SK-N-MC (cell line): ENCODE measurements around the gene INPP5D.

Experiments used
- DNase-seq: peaks from one replicate; pipeline ENCODE4 v3.0.0-alpha.2; 2011; ENCODE audit warnings: low read depth, low spot score
- H3K27ac ChIP-seq: fragments of 200-600 bp; sonication (generic); 2 replicates; pipeline ENCODE4 v1.5.1; 2016; ENCODE audit warnings: mixed run types
- H3K36me3 ChIP-seq: fragments of 200-600 bp; sonication (generic); 2 replicates; pipeline ENCODE4 v1.6.1; 2017; ENCODE audit warnings: antibody characterized with exemption, low read length, mixed read lengths; ENCODE audit not compliant: insufficient read depth
- H3K4me3 ChIP-seq: fragments of 200-600 bp; sonication (generic); 2 replicates; pipeline ENCODE4 v1.5.1; 2016
- H3K9ac ChIP-seq: fragments of 200-600 bp; sonication (generic); 2 replicates; pipeline ENCODE4 v1.8.0; 2017; ENCODE audit warnings: mixed run types, mixed read lengths; ENCODE audit not compliant: insufficient read length
- H3K9me3 ChIP-seq: fragments of 200-600 bp; sonication (generic); 2 replicates; pipeline ENCODE4 v1.6.1; 2017; ENCODE audit warnings: low read depth, mild to moderate bottlenecking, antibody characterized with exemption, low read length, moderate library complexity, mixed read lengths
- EZH2 ChIP-seq: fragments of 200-600 bp; sonication (generic); IDR thresholded peaks from one replicate; pipeline ENCODE4 v1.6.1; 2017; ENCODE audit warnings: antibody characterized with exemption
- FOXP2 ChIP-seq: optimal IDR thresholded peaks from 2 replicates; pipeline ENCODE3; 2011; ENCODE audit warnings: mild to moderate bottlenecking, moderate library complexity; ENCODE audit not compliant: insufficient read depth; ENCODE audit errors: extremely low read length, control extremely low read depth
- POLR2AphosphoS5 ChIP-seq: IDR thresholded peaks from 2 replicates; pipeline ENCODE4 v1.6.1; 2012; ENCODE audit warnings: mild to moderate bottlenecking, low read depth, low read length, borderline replicate concordance

INPP5D gene

DNA sequence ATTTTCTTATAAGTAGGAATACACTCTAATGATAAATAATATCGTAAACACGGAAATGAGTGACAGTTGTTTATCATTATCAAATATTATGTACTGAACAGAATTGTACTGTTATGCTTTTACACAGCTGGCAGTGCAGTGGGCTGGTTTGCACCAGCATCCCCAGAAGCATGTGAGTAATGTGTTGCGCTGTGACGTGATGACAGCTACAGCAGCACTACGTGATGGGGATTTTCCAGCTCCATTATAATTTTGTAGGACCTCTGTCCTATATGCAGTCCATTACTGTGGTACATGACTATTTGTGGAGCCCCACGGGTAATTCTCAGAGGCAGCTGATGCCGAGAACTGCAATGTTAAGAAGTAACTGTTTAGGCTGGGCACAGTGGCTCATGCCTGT is 114.0 kb downstream of the INPP5D start:
- no peaks in the 10 kb centered on the region for H3K36me3 ChIP-seq

DNA sequence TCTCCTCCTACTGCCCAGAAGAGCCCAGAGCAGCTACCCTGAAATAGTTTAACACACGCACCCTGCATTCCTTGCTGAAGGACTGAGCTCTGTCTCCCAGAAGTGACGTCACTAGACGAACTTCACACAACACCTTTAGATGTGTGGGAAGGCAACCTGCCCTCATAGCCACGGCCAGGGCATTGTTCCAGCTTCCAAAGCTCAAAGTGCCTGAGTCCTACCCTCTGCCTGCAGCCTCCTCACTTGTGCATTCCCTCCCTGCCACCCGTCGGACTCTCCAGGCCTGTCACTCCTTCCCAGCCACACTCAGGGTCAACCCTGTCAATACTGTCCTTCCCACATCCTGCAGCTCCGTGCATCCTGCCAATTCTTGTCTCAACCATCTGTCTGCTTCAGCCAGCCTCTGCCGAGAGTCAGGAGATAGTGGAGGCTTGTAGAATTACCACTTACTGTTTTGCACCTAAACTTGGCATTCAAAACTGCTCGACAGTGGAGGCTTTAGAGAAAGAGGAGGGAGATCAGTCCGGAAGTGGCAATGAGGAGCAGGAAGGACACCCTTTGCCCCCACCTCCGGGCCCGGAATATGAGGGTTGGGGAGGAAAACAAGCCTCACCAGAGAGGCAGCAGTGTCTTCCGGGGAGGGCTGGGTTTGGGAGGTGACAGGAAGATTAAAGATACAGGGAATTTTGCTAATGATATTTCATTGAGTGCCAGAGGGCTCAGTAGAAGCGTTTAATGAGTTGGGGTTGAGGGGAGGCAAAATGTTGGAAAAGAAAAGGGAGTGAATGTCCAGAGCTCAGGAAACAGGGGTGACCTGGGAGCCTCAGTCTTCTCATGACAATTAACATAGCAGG is 119.1 kb downstream of the INPP5D start:
- no peak overlapping the region for H3K27ac ChIP-seq
- TF ChIP-seq POLR2AphosphoS5 = no peak
- no peak for TF ChIP-seq EZH2
- TF ChIP-seq FOXP2 = no peak
- H3K9me3 ChIP-seq = no peaks in the 10 kb centered on the region
- no peak overlapping the region for H3K4me3 ChIP-seq
- no peak overlapping the region for H3K9ac ChIP-seq
- no peaks in the 10 kb centered on the region for H3K36me3 ChIP-seq
- no peak for DNase-seq

More for the DNA sequence above, 114.0 kb downstream of the INPP5D start:
- Histone ChIP-seq H3K27ac (no peak overlapping the region), H3K9ac (no peak overlapping the region), H3K4me3 (no peak overlapping the region), H3K9me3 (no peaks in the 10 kb centered on the region)
- TF ChIP-seq POLR2AphosphoS5 (no peak), EZH2 (no peak), FOXP2 (no peak)
- DNase-seq = no peak

DNA sequence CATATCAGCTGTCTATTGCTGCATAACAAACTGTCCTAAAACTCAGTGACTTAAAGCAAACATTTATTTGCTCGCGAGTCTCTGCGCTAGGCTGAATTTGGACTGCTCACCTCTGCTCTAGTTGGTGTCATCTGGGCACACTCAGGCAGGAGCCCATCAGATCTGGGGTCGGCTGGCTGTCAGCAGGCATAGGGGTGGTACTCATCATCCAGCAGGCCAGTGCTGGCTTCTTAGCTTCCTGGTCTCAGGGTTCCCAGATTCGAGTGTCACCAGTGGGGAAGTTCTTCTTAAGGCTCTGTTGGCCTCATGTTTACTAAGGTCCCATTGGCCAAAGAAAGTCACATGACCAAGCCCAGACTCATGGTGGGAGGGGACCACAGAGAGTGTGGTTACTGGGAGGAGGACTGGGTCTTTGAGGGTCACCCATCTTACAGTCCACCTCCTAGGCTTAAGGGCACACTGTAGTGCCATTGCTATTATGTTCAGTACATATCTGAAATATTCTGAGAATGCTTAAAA is 119.8 kb downstream of the INPP5D start:
- H3K9ac ChIP-seq = no peak overlapping the region
- H3K36me3 ChIP-seq = no peaks in the 10 kb centered on the region
- no peak overlapping the region for H3K27ac ChIP-seq
- no peak for DNase-seq
- H3K4me3 ChIP-seq = no peak overlapping the region
- TF ChIP-seq POLR2AphosphoS5 = no peak
- TF ChIP-seq FOXP2 = no peak
- no peak for TF ChIP-seq EZH2
- H3K9me3 ChIP-seq = no peaks in the 10 kb centered on the region

DNA sequence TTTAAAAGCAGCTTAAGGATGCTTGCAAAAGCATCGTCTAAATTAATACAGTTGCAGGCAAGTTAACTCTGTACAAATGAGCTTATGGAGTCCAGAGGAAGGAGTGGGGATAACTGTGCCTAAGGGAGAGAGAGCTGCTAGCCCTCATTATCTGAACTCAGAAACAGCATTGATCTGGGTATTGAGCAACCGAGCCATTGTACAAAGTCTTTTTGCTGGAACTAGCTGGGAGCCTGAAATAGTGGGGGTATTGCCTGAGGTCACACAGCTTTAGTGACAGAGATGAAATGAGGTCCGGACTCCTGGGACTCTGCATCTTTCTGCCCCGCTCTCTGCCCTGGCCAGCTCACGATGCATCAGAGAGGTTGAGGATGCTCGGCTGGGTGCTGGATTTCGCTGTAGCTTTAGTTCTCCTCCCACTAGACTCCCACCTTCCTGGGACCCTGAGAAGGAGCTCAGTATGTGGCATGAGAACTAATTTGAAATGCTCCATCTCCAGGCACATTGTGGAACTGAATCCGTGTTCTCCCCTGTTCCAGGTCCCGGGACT is 123.8 kb downstream of the INPP5D start:
- no peak overlapping the region for H3K27ac ChIP-seq
- H3K4me3 ChIP-seq = no peak overlapping the region
- TF ChIP-seq EZH2 (no peak), POLR2AphosphoS5 (no peak), FOXP2 (no peak)
- DNase-seq = no peak
- H3K9me3 ChIP-seq = no peaks in the 10 kb centered on the region
- no peaks in the 10 kb centered on the region for H3K36me3 ChIP-seq
- no peak overlapping the region for H3K9ac ChIP-seq

DNA sequence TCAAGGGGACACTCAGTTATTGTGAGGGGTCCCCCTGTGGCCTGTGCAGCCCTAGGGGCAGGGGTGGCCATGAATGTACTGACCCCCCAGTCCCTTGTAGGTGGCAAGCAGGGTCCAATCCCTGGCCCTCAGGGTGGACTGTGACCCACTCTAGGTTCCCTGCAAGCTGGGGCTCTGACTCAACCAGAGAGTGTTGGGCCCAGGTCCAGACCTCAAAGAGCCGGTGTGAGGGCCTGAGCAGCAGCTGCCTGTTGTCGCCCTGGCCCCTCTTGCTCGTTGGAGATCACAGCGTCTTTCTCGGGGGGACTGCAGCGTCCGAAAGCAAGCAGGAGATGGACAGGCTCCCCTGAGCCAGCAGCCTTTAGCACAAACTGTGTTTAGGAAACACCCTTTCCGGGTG is 124.5 kb downstream of the INPP5D start:
- Histone ChIP-seq H3K27ac (no peak overlapping the region), H3K36me3 (no peaks in the 10 kb centered on the region), H3K9ac (no peak overlapping the region), H3K9me3 (no peaks in the 10 kb centered on the region), H3K4me3 (no peak overlapping the region)
- no peak for TF ChIP-seq EZH2
- DNase-seq = no peak

DNA sequence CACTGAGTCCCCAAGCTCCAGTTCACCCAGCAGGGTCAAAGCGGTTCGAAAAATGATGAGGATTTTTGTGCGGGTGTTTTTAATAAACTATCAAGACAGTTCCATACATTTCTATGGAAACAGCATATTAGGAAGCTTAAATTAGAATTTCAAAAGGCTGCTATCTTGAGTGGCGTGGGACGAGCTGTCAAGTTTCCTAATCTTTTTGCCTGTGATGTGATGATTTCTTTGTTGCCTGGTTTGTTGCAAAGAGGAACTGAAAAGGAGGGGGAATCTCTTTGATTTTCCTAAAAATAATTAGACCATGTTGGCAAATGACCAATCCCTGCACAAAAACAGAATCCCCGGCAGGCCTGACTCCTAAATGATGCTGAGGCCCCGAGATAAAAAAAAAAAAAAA is 125.2 kb downstream of the INPP5D start:
- Histone ChIP-seq H3K4me3 (no peak overlapping the region), H3K36me3 (no peaks in the 10 kb centered on the region), H3K9ac (no peak overlapping the region), H3K27ac (no peak overlapping the region), H3K9me3 (no peaks in the 10 kb centered on the region)
- DNase-seq = no peak
- no peak for TF ChIP-seq EZH2
- no peak for TF ChIP-seq POLR2AphosphoS5
- no peak for TF ChIP-seq FOXP2

DNA sequence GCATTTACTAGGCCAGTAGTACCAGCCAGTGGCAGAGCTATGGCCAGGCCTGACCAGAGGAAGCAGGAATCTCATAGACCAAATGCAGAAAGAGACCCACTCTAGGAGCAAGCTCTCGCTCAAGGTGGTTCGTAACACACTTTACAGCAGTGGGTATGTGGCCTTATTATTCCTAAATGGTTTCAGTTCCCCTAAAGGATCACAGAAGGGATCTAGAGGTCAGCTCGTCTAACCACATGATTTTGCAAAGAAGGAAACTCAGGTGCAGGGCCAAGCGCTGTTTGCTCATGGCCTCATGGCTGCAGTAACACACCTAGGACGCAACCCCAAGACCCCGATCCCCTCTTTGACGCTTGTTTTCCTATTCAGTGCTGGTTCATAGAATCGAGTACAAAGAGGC is 125.8 kb downstream of the INPP5D start:
- no peak for TF ChIP-seq POLR2AphosphoS5
- no peak for TF ChIP-seq EZH2
- TF ChIP-seq FOXP2 = no peak
- no peak overlapping the region for H3K4me3 ChIP-seq
- no peak for DNase-seq
- H3K9me3 ChIP-seq = no peaks in the 10 kb centered on the region
- H3K27ac ChIP-seq = no peak overlapping the region
- H3K36me3 ChIP-seq = no peaks in the 10 kb centered on the region
- H3K9ac ChIP-seq = no peak overlapping the region

DNA sequence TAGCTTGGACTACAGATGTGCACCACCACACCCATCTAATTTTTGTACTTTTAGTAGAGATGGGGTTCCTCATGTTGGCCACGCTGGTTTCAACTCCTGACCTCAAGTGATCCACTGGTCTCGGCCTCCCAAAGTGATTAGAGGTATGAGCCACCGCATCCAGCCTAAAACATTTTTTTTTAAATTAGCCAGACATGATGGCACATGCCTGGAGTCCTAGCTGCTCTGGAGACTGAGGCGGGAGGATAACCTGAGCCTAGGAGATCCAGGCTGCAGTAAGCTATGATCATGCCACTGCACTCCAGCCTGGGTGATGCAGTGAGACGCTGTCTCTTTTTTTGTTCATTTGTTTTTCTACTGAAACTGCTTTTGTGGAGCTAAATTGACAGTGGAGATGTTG is 126.7 kb downstream of the INPP5D start:
- Histone ChIP-seq H3K9ac (no peak overlapping the region), H3K27ac (no peak overlapping the region), H3K9me3 (no peaks in the 10 kb centered on the region), H3K36me3 (no peaks in the 10 kb centered on the region), H3K4me3 (no peak overlapping the region)
- DNase-seq = no peak
- TF ChIP-seq EZH2 (no peak), POLR2AphosphoS5 (no peak), FOXP2 (no peak)
